Right hindlimb (tissue), 1 donor: ENCODE data around the gene TUBGCP4.
"Not testable (repeated sequence)": the region's sequence is repeated elsewhere in the genome, so short reads cannot be mapped to it uniquely, and the experiment has no call there.

Experiments
- DNase-seq: peaks from one replicate; pipeline ENCODE4 v3.0.0-alpha.2; 2018

TUBGCP4 gene

GRCh38 chr15:43370975-43371974 lies at the start of gene TUBGCP4, which contains the start of gene ZSCAN29:
TSS of gene TUBGCP4 (plus strand) at chr15:43371101. CDS start at chr15:43371355, 254 bp downstream.
TSS of gene ZSCAN29 (minus strand) at chr15:43371043. CDS start at chr15:43369913, 1,130 bp downstream.
- peak; percentile 92 for DNase-seq

- no peak for DNase-seq
Measured at GRCh38 chr15:43325039-43325684, 45.7 kb upstream of the TUBGCP4 start.

GRCh38 chr15:43329217-43329959 lies 41.5 kb upstream of the TUBGCP4 start:
- no peak for DNase-seq

GRCh38 chr15:43329960-43330779 lies 40.7 kb upstream of the TUBGCP4 start, which contains the start of gene LCMT2:
TSS of gene LCMT2 (minus strand) at chr15:43330573. CDS start at chr15:43330489, 84 bp downstream.
- peak; percentile 96 for DNase-seq

- DNase-seq, result no peak
Measured at GRCh38 chr15:43330780-43331087, 40.2 kb upstream of the TUBGCP4 start.

GRCh38 chr15:43346305-43346704 lies 24.6 kb upstream of the TUBGCP4 start:
- no peak for DNase-seq

GRCh38 chr15:43347114-43347513 lies 23.8 kb upstream of the TUBGCP4 start:
- DNase-seq, result no peak

GRCh38 chr15:43352693-43353382 lies 18.1 kb upstream of the TUBGCP4 start:
- DNase-seq, result no peak

- DNase-seq, result no peak
Measured at GRCh38 chr15:43360821-43361220, 10.1 kb upstream of the TUBGCP4 start.

GRCh38 chr15:43361313-43361903 lies 9.5 kb upstream of the TUBGCP4 start:
- DNase-seq, result no peak

GRCh38 chr15:43370310-43370974 lies 459 bp upstream of the TUBGCP4 start:
- peak; percentile 54 for DNase-seq

- DNase-seq, result no peak
Measured at GRCh38 chr15:43376017-43376705, 5.3 kb downstream of the TUBGCP4 start.

- DNase-seq, result no peak
Measured at GRCh38 chr15:43378601-43379000, 7.7 kb downstream of the TUBGCP4 start.

GRCh38 chr15:43382310-43382709 lies 11.4 kb downstream of the TUBGCP4 start:
- no peak for DNase-seq

- DNase-seq, result no peak
Measured at GRCh38 chr15:43383070-43383469, 12.2 kb downstream of the TUBGCP4 start.

GRCh38 chr15:43390723-43391122 lies 19.8 kb downstream of the TUBGCP4 start:
- no peak for DNase-seq

- not testable (repeated sequence) for DNase-seq
Measured at GRCh38 chr15:43393592-43393991, 22.7 kb downstream of the TUBGCP4 start.

GRCh38 chr15:43402255-43402654 lies 31.4 kb downstream of the TUBGCP4 start:
- no peak for DNase-seq

GRCh38 chr15:43403616-43404015 lies 32.7 kb downstream of the TUBGCP4 start:
- DNase-seq, result no peak

GRCh38 chr15:43404130-43404529 lies 33.2 kb downstream of the TUBGCP4 start:
- no peak for DNase-seq
